ENCODE measurements around the gene NKX6-1.

The NKX6-1 gene

GRCh38 chr4:84495118-84495793 lies 3.8 kb downstream of the NKX6-1 start:
- no peak for DNase-seq (ENCODE audit: insufficient read length, low spot score)
- no peak for FAIRE-seq
- no peak for TF ChIP-seq POLR2A (IDR thresholded peaks at IDR 0.05; ENCODE audit: low read depth, low read length)

GRCh38 chr4:84494531-84494930 lies 4.6 kb downstream of the NKX6-1 start:
- no peak for TF ChIP-seq POLR2A (IDR thresholded peaks at IDR 0.05; ENCODE audit: low read depth, low read length)
- no peak for FAIRE-seq
- no peak for DNase-seq (ENCODE audit: insufficient read length, low spot score)

DNA sequence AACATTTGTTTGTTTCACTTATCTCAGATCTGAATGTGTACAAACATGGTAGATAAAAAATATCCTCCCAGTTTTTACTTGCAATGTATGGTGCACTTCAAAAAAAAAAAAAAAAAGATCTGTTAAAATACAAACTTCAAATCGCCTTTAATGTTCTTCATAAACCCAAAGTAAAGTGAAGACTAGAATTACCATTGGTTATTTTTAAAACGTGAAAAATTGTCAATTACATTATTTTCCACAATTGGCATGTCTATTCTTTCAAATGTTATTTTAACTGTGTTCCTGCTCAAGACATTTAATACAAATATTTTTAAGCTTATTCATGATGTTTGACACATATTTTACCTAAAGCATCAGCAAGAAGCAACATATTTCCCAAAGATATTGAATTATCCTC lies 5.0 kb downstream of the NKX6-1 start:
- DNase-seq (ENCODE audit: insufficient read length, low spot score) (no peak), FAIRE-seq (no peak)
- TF ChIP-seq POLR2A (IDR thresholded peaks at IDR 0.05; ENCODE audit: low read depth, low read length) = no peak

DNA sequence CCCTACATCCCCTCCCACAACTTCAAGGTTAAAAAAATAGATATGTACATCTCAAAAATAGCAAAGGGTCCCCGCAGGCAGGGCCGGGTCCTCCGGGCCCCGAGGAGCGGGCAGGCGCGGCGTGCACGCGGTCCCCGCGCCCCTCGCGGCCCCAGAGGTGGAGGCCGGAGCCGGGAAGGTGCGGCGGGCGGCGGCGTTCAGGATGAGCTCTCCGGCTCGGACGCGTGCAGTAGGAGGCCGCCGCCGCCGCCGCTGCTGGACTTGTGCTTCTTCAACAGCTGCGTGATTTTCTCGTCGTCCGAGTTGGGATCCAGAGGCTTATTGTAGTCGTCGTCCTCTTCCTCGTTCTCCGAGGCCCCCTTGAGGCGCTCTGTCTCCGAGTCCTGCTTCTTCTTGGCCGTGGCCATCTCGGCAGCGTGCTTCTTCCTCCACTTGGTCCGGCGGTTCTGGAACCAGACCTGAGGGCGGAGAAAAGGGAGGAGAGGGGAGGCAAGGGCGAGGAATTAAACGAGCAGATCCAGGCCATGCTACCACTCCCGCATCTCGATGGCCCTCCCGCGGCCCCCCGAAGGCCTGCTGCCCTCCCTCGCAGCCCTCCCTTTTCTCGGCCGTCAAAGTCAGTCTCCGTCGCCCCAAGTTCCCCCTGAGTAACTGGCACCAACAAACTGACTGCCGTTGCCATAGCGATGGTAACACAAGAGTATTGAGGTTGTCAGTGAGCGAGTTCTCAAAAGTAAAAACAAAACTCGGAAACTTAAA lies 5.8 kb downstream of the NKX6-1 start:
- FAIRE-seq = no peak
- TF ChIP-seq POLR2A (IDR thresholded peaks at IDR 0.05; ENCODE audit: low read depth, low read length) = no peak
- DNase-seq (ENCODE audit: insufficient read length, low spot score) = no peak

GRCh38 chr4:84492737-84493091 lies 6.4 kb downstream of the NKX6-1 start:
- DNase-seq (ENCODE audit: insufficient read length, low spot score) (no peak), FAIRE-seq (no peak)
- TF ChIP-seq POLR2A (IDR thresholded peaks at IDR 0.05; ENCODE audit: low read depth, low read length) = no peak

DNA sequence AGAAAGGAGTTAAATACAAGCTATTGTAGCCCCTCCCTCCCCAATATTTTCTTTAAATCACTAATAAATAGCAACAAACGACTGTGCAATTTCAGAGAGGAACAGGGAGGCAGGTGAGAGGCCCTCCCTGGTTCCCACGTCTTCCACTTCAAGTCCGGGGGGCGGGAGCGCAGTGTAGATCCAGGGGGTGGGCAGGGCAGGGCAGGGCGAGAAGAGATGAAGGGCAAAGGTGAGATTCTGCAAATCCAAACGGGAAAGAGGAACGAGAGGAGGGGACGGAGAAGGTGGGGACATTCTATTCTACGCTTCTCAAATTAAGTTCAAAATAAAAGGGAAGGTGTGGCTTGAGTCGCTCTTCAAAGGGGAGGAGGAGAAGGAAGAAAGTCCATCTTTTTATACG lies 6.8 kb downstream of the NKX6-1 start:
- FAIRE-seq (no peak), DNase-seq (ENCODE audit: insufficient read length, low spot score) (no peak)
- TF ChIP-seq POLR2A (IDR thresholded peaks at IDR 0.05; ENCODE audit: low read depth, low read length) = no peak

DNA sequence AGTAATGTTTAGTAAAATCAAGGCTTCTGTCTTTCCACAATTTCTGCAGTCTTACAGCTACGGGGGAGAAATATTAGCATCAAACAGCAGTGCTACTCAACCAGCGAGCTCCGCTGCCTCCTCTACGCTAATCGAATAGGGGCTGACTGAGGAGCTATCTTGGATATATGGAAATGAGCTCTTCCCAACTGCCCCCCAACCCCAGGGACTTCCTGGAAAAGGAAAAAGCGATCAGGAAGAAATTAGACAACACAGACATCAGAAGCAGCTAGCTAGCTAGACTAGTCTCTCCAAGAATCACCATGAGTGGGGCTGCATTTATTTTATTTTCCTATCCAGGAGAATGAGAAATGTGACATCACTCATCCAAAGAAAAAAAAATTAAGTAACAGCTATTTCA lies 7.6 kb downstream of the NKX6-1 start:
- DNase-seq (ENCODE audit: insufficient read length, low spot score) = no peak
- no peak for TF ChIP-seq POLR2A (IDR thresholded peaks at IDR 0.05; ENCODE audit: low read depth, low read length)
- FAIRE-seq = no peak

DNA sequence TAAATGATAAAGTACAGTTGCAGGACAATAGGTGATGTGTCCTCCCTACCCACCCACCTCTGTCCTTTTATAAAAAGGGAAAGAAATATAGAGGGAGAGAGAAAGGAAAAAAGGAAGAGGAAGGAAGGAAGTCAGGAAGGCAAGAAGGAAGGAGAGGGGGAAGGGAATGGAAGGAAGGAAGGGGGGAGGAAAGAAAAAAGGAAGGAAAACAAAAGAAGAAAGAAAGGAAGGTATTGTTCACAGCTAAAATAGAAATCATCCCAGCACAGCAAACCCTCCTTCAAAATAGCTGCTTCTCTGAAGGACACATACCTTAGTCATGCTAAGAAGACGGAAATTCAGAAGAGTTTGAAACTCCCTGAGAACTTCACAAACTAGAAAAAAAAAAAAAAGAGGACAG lies 8.4 kb downstream of the NKX6-1 start:
- FAIRE-seq = no peak
- TF ChIP-seq POLR2A (IDR thresholded peaks at IDR 0.05; ENCODE audit: low read depth, low read length) = no peak
- no peak for DNase-seq (ENCODE audit: insufficient read length, low spot score)

GRCh38 chr4:84484236-84484635 lies 14.9 kb downstream of the NKX6-1 start:
- no peak for FAIRE-seq
- no peak for TF ChIP-seq POLR2A (IDR thresholded peaks at IDR 0.05; ENCODE audit: low read depth, low read length)
- DNase-seq (ENCODE audit: insufficient read length, low spot score) = no peak

DNA sequence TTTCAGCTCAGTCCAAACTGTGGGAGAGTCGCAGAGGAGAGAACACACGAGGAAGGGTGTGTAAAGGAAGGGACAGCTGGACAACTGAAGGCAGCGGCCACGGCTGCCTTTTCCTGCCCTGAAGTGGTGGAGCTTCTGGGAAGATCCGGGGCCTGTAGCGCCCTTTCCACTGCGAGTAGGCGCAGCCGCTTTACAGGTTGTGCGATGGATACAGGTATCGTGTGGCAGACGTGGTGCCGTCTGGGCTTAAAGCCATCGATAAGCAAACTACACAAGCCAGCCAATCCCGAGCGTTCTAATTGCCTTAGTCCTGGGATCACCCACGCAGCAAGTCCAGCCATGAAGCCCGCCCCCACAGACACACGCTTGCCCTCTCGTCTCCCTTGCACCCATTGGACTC lies 15.4 kb downstream of the NKX6-1 start:
- FAIRE-seq = no peak
- no peak for DNase-seq (ENCODE audit: insufficient read length, low spot score)
- no peak for TF ChIP-seq POLR2A (IDR thresholded peaks at IDR 0.05; ENCODE audit: low read depth, low read length)

- TF ChIP-seq POLR2A (IDR thresholded peaks at IDR 0.05; ENCODE audit: low read depth, low read length) = no peak
- no peak for DNase-seq (ENCODE audit: insufficient read length, low spot score)
- FAIRE-seq = no peak
These were observed 16.2 kb downstream of the NKX6-1 start for GRCh38 chr4:84482564-84483563.

DNA sequence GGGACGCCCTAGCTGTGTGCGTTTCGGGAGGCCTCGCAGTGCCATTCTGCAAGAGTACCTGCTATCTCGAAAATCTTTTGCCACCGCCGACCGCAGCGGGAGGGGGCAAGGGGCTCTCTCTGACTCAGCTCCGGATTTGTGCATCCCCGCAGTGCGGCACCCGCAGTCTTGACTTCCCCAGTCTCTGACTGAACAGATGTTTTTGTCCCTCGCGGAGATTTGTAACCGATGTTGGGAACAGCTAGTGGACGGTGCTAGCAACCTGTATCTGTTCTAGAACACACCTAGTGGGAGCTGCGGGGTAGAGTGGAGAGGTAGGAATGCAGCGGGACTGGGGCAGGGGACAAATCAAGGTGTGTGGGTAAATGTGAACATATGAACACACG lies 17.2 kb downstream of the NKX6-1 start:
- no peak for DNase-seq (ENCODE audit: insufficient read length, low spot score)
- no peak for FAIRE-seq
- no peak for TF ChIP-seq POLR2A (IDR thresholded peaks at IDR 0.05; ENCODE audit: low read depth, low read length)

DNA sequence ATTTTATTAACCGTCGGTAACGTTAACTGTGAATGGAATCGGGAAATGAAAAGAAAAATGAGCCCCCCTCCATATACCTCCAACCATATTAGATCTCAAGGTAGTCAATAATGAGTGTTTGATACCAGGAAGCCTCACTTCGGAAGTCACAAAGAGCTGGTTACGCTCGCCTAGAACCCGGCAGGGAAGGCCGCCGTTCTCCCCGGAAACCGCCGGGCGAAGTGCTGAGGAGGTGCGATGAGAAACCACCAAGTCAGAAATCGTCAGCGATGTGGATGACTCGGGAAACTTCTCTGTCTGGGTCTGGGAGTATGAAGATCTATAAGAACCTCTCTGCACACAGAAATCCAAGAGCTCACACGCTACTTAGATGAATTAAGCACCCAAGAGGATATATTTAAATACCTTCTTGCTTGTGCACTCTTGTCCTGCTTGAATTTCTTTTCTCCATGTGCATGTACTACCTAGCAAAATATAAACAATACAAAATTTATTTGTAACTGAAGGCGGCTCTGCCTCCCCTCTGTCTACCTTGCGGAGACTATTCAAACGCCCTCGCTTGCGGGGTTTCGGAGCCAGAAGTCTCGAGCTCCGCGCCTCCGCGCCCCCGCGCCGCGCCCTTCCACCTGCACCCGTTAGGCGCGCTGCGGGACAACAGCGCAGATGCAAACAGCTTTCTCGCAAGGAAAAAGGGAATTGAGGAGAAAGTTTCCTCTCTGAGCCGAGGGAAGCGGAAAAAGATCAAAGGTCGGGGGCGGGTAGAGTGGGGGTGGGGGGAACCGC lies 17.8 kb downstream of the NKX6-1 start:
- no peak for TF ChIP-seq POLR2A (IDR thresholded peaks at IDR 0.05; ENCODE audit: low read depth, low read length)
- FAIRE-seq (no peak), DNase-seq (ENCODE audit: insufficient read length, low spot score) (no peak)

Measured in H54 (cell line).